Endodermal cell (in vitro differentiated cells): Measurements from ENCODE around the gene SFTPB. TPM values are rescaled to one million over a fixed set of nuclear protein-coding genes. Genes with fewer than 3 reads are reported as not detected.

Experiments used
- DNase-seq: peaks from one replicate; pipeline ENCODE4 v3.0.0-alpha.2; 2017
- H3K27ac ChIP-seq: 2 replicates; pipeline ENCODE4 v1.5.1; 2013; ENCODE audit warnings: mild to moderate bottlenecking, low read depth, low read length, moderate library complexity
- H3K27me3 ChIP-seq: 2 replicates; pipeline ENCODE4 v1.6.1; 2013; ENCODE audit warnings: mild to moderate bottlenecking, low read length, moderate library complexity; ENCODE audit not compliant: insufficient read depth, control insufficient read depth, poor library complexity, severe bottlenecking
- H3K36me3 ChIP-seq: 2 replicates; pipeline ENCODE4 v1.7.0; 2013; ENCODE audit warnings: mild to moderate bottlenecking, low read length, moderate library complexity; ENCODE audit not compliant: control insufficient read depth, insufficient read depth
- H3K4me1 ChIP-seq: one replicate; pipeline ENCODE4 v1.7.0; 2013; ENCODE audit warnings: low read length; ENCODE audit not compliant: control insufficient read depth, insufficient read depth
- H3K4me3 ChIP-seq: 2 replicates; pipeline ENCODE4 v1.5.1; 2013; ENCODE audit warnings: mild to moderate bottlenecking, low read length, moderate library complexity
- H3K9ac ChIP-seq: 2 replicates; pipeline ENCODE4 v1.6.1; 2013; ENCODE audit warnings: mild to moderate bottlenecking, low read length, moderate library complexity; ENCODE audit not compliant: poor library complexity, severe bottlenecking; ENCODE audit errors: extremely low read depth
- H3K9me3 ChIP-seq: 2 replicates; pipeline ENCODE4 v1.6.1; 2013; ENCODE audit warnings: mild to moderate bottlenecking, low read length, moderate library complexity; ENCODE audit not compliant: control insufficient read depth
- H3K27ac Mint-ChIP-seq: 2 replicates; pipeline ENCODE4 v1.8.0; 2020; ENCODE audit warnings: mixed read lengths
- H3K27me3 Mint-ChIP-seq: 2 replicates; pipeline ENCODE4 v1.8.0; 2021; ENCODE audit warnings: mild to moderate bottlenecking, mixed read lengths; ENCODE audit not compliant: insufficient read depth
- H3K36me3 Mint-ChIP-seq: 2 replicates; pipeline ENCODE4 v1.8.0; 2020; ENCODE audit warnings: low read depth, mixed read lengths
- H3K4me1 Mint-ChIP-seq: 2 replicates; pipeline ENCODE4 v1.8.0; 2020; ENCODE audit warnings: mixed read lengths
- H3K4me3 Mint-ChIP-seq: 2 replicates; pipeline ENCODE4 v1.8.0; 2020; ENCODE audit warnings: mild to moderate bottlenecking, moderate library complexity, mixed read lengths
- H3K9me3 Mint-ChIP-seq: 2 replicates; pipeline ENCODE4 v1.8.0; 2020; ENCODE audit warnings: mild to moderate bottlenecking, mixed read lengths
- WGBS, 2 experiments: methylation state at CpG; one replicate each; pipeline versions ENCODE4 v1.1.5 to v1.1.7; 2013; ENCODE audit warnings: missing lambda C conversion rate in 2 of 2, mixed read lengths in 1 of 2; ENCODE audit not compliant: insufficient coverage in 1 of 2, insufficient read length in 1 of 2; 5-methylcytosine and 5-hydroxymethylcytosine counted together
- total RNA-seq, 2 donors: library from RNA; stranded (reverse); fragmentation: NEBNext Ultra II Directional in 1 of 2; extraction: Animal tissue kit (Norgen Biotek cat#: 25700) in 1 of 2; gene quantifications; 2 replicates in 1 of 2; 3 replicates in 1 of 2; pipeline ENCODE4 v1.2.1, GENCODE V29; 2021
- TF ChIP-seq, protein P1 (sequence below): fragments of 200-600 bp; sonication (generic); conservative IDR thresholded peaks from 2 replicates; pipeline ENCODE4 v1.5.0; 2021; ENCODE audit warnings: antibody characterized with exemption, mild to moderate bottlenecking

SFTPB gene
- total RNA-seq, 2 donors from 2014 or later = not detected

DNA sequence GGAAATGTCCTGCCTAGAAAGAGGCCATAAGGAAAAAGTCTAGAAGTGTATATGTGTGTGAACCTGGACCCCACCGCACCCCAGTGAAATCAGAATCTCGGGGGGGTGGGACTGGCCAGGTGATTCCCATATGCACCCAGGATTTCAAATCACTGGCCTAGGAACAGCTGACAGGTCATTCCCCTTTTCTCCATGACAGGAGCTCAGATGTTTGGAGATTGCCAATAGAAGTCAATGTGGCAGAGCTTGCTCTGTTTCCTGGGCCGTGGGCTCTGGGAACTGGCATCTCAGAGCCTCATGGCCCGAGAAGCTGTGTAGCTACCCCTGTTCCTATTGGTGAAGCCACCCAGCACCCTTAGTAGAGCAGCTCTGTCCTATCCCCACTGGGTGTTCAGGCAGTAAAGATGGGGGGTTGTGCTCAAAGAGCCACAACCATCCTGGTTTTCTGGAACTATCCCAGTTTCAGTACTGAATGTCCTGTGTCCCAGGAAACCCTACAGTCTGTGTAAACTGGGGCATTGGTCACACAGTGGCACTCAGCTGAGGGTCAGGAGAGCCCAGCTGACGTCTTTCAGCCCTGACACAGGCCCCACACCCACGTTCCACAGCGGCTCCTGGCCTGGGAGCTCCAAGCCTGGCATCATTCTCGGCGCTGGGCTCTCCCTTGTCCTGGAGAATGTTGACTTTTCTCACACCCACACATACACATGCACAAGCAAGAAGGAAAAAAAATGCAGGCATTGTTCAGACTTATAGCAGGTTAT lies 45.0 kb upstream of the SFTPB start:
- Histone ChIP-seq H3K36me3 (no peaks in the 10 kb centered on the region), H3K27me3 (no peaks in the 10 kb centered on the region), H3K4me3 (no peak overlapping the region), H3K4me1 (peaks cover 20% of the 10 kb centered on the region), H3K9me3 (no peaks in the 10 kb centered on the region), H3K27ac (no peak overlapping the region), H3K9ac (no peak overlapping the region)
- H3K4me3 Mint-ChIP-seq = no peak overlapping the region
- no peak for DNase-seq
- no peaks in the 10 kb centered on the region for H3K9me3 Mint-ChIP-seq
- H3K4me1 Mint-ChIP-seq = peaks cover 36% of the 10 kb centered on the region
- TF ChIP-seq, protein P1, sequence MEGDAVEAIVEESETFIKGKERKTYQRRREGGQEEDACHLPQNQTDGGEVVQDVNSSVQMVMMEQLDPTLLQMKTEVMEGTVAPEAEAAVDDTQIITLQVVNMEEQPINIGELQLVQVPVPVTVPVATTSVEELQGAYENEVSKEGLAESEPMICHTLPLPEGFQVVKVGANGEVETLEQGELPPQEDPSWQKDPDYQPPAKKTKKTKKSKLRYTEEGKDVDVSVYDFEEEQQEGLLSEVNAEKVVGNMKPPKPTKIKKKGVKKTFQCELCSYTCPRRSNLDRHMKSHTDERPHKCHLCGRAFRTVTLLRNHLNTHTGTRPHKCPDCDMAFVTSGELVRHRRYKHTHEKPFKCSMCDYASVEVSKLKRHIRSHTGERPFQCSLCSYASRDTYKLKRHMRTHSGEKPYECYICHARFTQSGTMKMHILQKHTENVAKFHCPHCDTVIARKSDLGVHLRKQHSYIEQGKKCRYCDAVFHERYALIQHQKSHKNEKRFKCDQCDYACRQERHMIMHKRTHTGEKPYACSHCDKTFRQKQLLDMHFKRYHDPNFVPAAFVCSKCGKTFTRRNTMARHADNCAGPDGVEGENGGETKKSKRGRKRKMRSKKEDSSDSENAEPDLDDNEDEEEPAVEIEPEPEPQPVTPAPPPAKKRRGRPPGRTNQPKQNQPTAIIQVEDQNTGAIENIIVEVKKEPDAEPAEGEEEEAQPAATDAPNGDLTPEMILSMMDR = no peak
- no peaks in the 10 kb centered on the region for H3K36me3 Mint-ChIP-seq
- H3K27me3 Mint-ChIP-seq = peaks cover 5% of the 10 kb centered on the region
- no peak overlapping the region for H3K27ac Mint-ChIP-seq
- WGBS, 2 experiments = 89 to 90% methylated on average over 4 to 9 of the region's 9 CpGs

DNA sequence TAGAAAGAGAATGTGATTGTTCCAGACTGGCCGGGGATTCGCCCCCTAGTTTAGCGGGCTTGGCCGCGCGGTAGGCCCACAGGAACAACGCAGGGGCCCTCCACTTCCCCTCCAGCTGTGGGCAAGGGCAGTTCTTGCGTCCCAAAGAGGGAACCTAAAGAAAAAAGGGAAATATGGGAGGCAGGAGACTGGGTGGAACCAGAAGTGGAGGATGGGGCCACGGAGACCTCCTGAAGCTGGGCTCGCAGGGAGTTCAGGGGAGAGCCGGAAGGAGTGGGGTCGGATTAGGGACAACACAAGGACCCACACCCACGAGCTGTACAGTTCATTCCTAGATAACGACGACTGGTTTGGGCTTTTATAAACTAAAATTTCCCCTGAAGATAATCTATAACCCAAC lies 44.3 kb upstream of the SFTPB start:
- H3K27me3 Mint-ChIP-seq = peaks cover 5% of the 10 kb centered on the region
- no peak overlapping the region for H3K27ac ChIP-seq
- H3K9me3 Mint-ChIP-seq = no peaks in the 10 kb centered on the region
- H3K4me1 ChIP-seq = peaks cover 13% of the 10 kb centered on the region
- H3K4me1 Mint-ChIP-seq = peaks cover 30% of the 10 kb centered on the region
- DNase-seq = no peak
- WGBS, 2 experiments = 90 to 98% methylated on average over 8 to 15 of the region's 15 CpGs
- H3K9ac ChIP-seq = no peak overlapping the region
- no peaks in the 10 kb centered on the region for H3K36me3 ChIP-seq
- H3K9me3 ChIP-seq = no peaks in the 10 kb centered on the region
- H3K27me3 ChIP-seq = no peaks in the 10 kb centered on the region
- H3K4me3 ChIP-seq = no peak overlapping the region
- H3K36me3 Mint-ChIP-seq = no peaks in the 10 kb centered on the region
- H3K27ac Mint-ChIP-seq = no peak overlapping the region
- TF ChIP-seq, protein P1 = no peak
- H3K4me3 Mint-ChIP-seq = no peak overlapping the region

DNA sequence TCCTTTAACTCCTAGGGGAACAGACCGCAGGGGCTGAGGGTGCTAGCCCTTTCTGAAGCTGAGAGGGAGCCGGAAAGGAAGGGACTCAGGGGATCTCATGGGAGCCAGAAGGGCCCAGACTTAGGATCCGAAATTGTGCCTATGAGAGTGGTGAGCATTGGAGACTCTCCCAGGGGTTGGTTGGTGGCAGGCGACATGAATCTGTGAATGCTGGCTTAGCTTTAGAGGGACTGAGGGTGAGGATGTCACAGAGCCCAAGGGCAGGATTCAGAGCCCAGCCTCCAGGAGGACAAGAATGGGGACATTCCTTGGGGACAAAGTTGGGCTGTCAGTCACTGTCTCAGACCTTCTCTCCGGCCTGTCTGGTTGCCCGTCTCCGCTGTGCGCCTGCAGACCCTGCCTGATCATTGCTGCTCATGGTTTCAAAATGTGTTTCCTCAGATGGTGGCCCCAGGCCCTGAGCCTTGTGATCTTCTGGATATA lies 43.6 kb upstream of the SFTPB start:
- H3K27me3 Mint-ChIP-seq = peaks cover 8% of the 10 kb centered on the region
- H3K4me3 Mint-ChIP-seq = no peak overlapping the region
- Histone ChIP-seq H3K27me3 (no peaks in the 10 kb centered on the region), H3K4me1 (peaks cover 13% of the 10 kb centered on the region), H3K27ac (no peak overlapping the region), H3K4me3 (no peak overlapping the region), H3K9ac (no peak overlapping the region), H3K9me3 (no peaks in the 10 kb centered on the region), H3K36me3 (no peaks in the 10 kb centered on the region)
- 94 to 98% methylated on average over 7 to 8 of the region's 8 CpGs for WGBS, 2 experiments
- H3K27ac Mint-ChIP-seq = peak overlapping the region; percentile 52
- TF ChIP-seq, protein P1 = no peak
- DNase-seq = no peak
- no peaks in the 10 kb centered on the region for H3K36me3 Mint-ChIP-seq
- H3K9me3 Mint-ChIP-seq = no peaks in the 10 kb centered on the region
- H3K4me1 Mint-ChIP-seq = peaks cover 28% of the 10 kb centered on the region
